Measurements from ENCODE around the gene EEF1G.

The EEF1G gene

GRCh38 chr11:62605467-62605866, 31.8 kb upstream of the EEF1G start:
- no peak overlapping the region for H3K27ac ChIP-seq
- H3K9me3 ChIP-seq: no peaks in the 10 kb centered on the region
- DNase-seq: no peak
- peaks cover 0 to 25% (median 13%) of the 10 kb centered on the region in 4 donors for H3K4me1 ChIP-seq
- intact Hi-C loops (cut with DNase I; ENCODE audit: low total_unique reads): no loop called here
- H3K27me3 ChIP-seq: no peaks in the 10 kb centered on the region
- H3K36me3 ChIP-seq: peaks cover 21 to 65% (median 51%) of the 10 kb centered on the region in 3 donors
- H3K4me3 ChIP-seq: no peak overlapping the region
- TF ChIP-seq CTCF (IDR thresholded peaks at IDR 0.05): no peak

DNA sequence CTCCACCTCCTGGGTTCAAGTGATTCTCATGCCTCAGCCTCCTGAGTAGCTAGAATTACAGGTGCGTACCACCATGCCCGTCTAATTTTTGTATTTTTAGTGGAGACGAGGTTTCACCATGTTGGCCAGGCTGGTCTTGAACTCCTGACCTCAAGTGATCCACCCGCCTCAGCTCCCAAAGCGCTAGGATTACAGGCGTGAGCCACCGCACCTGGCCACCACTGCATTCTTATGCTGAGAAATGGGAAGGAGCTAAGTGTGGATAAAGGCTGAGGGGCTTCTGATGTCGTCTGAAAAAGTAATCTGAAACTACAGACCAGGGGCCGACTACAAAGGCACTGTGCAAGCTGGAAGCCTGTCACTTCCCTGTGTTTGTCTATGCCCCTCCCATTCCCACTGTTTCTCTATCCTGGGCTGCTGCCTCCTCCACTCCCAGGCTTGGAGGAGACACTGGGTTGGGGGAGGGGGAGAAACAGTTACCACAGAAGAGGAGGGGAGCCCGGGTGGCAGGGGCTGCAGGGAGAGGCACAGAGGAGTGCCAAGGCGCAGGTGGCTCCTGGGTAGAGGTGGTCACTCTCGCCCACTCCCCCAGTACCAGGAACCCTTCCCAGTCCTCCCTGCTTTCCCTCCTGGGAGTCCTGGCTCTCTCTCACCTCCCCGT, 30.9 kb upstream of the EEF1G start:
- peaks cover 21 to 58% (median 42%) of the 10 kb centered on the region in 3 donors for H3K36me3 ChIP-seq
- H3K27ac ChIP-seq: peak overlapping the region; percentile 12 to 99
- peaks cover 5 to 28% (median 20%) of the 10 kb centered on the region in 4 donors for H3K4me1 ChIP-seq
- H3K9me3 ChIP-seq: no peaks in the 10 kb centered on the region
- H3K4me3 ChIP-seq: no peak overlapping the region
- DNase-seq: no peak
- intact Hi-C loops (cut with DNase I; ENCODE audit: low total_unique reads): no loop called here
- no peak for TF ChIP-seq CTCF (IDR thresholded peaks at IDR 0.05)
- H3K27me3 ChIP-seq: no peaks in the 10 kb centered on the region

DNA sequence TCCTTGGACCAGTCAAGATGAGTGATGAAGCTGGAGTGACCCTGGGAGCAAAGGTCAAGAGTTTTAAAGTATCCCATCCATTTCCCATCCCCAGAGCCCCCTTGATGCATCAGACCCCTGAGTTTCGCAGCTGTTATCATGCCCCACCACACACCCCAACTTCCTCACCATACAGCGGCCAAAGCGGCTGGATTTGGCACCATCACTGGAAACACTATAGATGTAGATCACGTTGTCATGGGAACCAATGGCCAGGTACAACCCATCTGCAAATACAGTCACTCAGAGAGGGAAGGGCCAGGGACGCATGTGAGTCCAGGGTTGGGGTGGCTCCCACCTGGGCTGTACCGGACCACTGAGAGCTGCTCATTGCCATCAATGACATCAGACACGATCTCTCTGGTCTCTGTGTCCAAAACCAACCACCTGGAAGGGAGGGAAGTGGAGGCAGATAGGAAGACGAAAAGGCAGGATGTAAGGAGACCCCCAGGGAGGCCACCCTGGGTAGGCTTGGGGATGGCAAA, 30.1 kb upstream of the EEF1G start:
- H3K4me1 ChIP-seq: peaks cover 7 to 35% (median 27%) of the 10 kb centered on the region in 4 donors
- no peaks in the 10 kb centered on the region for H3K9me3 ChIP-seq
- DNase-seq: no peak
- peaks cover 20 to 51% (median 35%) of the 10 kb centered on the region in 3 donors for H3K36me3 ChIP-seq
- intact Hi-C loops (cut with DNase I; ENCODE audit: low total_unique reads): no loop called here
- H3K27ac ChIP-seq: peak overlapping the region; percentile 98 to 99
- no peak overlapping the region for H3K4me3 ChIP-seq
- no peak for TF ChIP-seq CTCF (IDR thresholded peaks at IDR 0.05)
- no peaks in the 10 kb centered on the region for H3K27me3 ChIP-seq

- peak overlapping the region; percentile 98 to 99 for H3K27ac ChIP-seq
- TF ChIP-seq CTCF (IDR thresholded peaks at IDR 0.05): peak in 1 of 2 experiments; percentile 0
- peaks cover 7 to 43% (median 31%) of the 10 kb centered on the region in 4 donors for H3K4me1 ChIP-seq
- peak in 1 of 2 donors; percentile 84 for DNase-seq
- H3K27me3 ChIP-seq: no peaks in the 10 kb centered on the region
- peak overlapping the region; percentile 96 to 99 for H3K4me3 ChIP-seq
- intact Hi-C loops (cut with DNase I; ENCODE audit: low total_unique reads): no loop called here
- peaks cover 17 to 51% (median 32%) of the 10 kb centered on the region in 3 donors for H3K36me3 ChIP-seq
- H3K9me3 ChIP-seq: no peaks in the 10 kb centered on the region
These were observed 29.3 kb upstream of the EEF1G start for GRCh38 chr11:62603072-62603408.

DNA sequence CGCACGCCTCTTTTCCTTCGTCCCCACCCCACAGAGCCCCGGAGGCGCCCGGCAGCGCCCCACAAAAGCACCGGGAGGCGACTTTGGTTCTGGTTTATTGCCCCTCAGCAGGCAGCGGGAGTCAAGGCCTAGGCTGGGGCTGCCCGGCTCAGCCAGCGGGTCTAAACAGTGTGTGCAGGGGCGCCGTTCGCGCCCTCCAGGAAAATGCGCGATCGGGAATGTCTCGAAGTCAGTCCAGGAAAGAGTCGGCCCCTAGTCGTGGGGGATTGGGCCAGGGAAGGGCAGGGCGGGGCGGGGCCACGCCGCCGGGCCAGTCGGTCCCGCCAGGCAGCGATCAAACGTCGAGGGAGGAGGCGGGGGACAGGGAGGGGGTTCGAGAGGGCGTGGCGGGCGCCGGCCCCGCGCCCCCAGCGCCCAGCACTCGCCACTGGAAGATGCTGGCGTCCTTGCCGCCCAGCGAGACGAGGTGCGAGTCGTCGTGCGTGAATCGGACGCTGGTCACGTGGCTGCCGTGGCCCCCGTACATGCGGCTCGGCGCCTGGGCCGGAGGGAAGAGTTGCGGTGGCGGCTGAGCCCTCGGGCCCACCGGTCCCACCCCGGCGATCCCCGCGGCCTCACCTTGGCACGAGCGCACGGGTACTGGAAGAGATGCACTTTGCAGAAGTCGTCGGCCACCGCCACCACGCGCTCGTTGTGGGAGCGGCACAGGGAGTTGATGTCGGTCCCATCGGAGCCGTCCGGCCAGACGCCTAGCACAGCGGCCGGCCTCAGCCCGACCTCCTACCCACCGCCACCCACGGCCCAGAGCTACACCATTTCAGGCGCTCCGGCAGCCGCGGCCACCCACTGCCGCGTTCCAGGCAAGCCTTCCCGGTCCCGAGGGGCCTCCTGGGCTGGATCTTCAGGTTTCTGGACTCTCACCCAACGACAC, 28.7 kb upstream of the EEF1G start:
- peak overlapping the region; percentile 96 to 99 for H3K4me3 ChIP-seq
- H3K9me3 ChIP-seq: no peaks in the 10 kb centered on the region
- peak overlapping the region; percentile 98 to 99 for H3K27ac ChIP-seq
- peaks cover 7 to 43% (median 31%) of the 10 kb centered on the region in 4 donors for H3K4me1 ChIP-seq
- intact Hi-C loops (cut with DNase I; ENCODE audit: low total_unique reads): no loop called here
- TF ChIP-seq CTCF (IDR thresholded peaks at IDR 0.05): peak in 1 of 2 experiments; percentile 17
- peaks cover 22 to 51% (median 33%) of the 10 kb centered on the region in 3 donors for H3K36me3 ChIP-seq
- peak; percentile 86 to 89 for DNase-seq
- no peaks in the 10 kb centered on the region for H3K27me3 ChIP-seq

Data from tibial artery (tissue), 4 donors.